NB4 (cell line): ENCODE data around the gene BMP8A.

Experiments
- MYC ChIP-seq: IDR thresholded peaks from 2 replicates; pipeline ENCODE4 v1.6.1; 2011; ENCODE audit warnings: low read depth, low read length
- POLR2A ChIP-seq: IDR thresholded peaks from 2 replicates; pipeline ENCODE4 v1.6.1; 2011; ENCODE audit warnings: mild to moderate bottlenecking; ENCODE audit not compliant: insufficient read length; ENCODE audit errors: extremely low read depth
- TF ChIP-seq, protein P1 (sequence below): IDR thresholded peaks from one replicate; pipeline ENCODE4 v1.5.1; 2012; ENCODE audit warnings: low read depth, low read length

- TF ChIP-seq, protein P1, sequence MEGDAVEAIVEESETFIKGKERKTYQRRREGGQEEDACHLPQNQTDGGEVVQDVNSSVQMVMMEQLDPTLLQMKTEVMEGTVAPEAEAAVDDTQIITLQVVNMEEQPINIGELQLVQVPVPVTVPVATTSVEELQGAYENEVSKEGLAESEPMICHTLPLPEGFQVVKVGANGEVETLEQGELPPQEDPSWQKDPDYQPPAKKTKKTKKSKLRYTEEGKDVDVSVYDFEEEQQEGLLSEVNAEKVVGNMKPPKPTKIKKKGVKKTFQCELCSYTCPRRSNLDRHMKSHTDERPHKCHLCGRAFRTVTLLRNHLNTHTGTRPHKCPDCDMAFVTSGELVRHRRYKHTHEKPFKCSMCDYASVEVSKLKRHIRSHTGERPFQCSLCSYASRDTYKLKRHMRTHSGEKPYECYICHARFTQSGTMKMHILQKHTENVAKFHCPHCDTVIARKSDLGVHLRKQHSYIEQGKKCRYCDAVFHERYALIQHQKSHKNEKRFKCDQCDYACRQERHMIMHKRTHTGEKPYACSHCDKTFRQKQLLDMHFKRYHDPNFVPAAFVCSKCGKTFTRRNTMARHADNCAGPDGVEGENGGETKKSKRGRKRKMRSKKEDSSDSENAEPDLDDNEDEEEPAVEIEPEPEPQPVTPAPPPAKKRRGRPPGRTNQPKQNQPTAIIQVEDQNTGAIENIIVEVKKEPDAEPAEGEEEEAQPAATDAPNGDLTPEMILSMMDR, result no peak
- TF ChIP-seq POLR2A (no peak), MYC (no peak)
Measured at GRCh38 chr1:39453603-39454002, 37.8 kb upstream of the BMP8A start.
